ENCODE measurements around the gene ZFAND3. TPM values are rescaled to one million over a fixed set of nuclear protein-coding genes. Genes with fewer than 3 reads are reported as not detected.

ZFAND3 gene
- total and polyA plus RNA-seq, 2 donors (not counting 3 experiments of a cell fraction or from before 2014, with no cell fraction given) = 15.4 to 54.2 TPM

- H3K4me2 ChIP-seq (ENCODE audit: insufficient read depth, low read length) = no peak overlapping the region
- no TSS peak for BruUV-seq (replicated peaks)
- peaks cover 5% of the 10 kb centered on the region for H3K4me1 ChIP-seq (ENCODE audit: control insufficient read depth, extremely low read depth, insufficient read depth, low read length)
- peaks cover 11 to 12% of the 10 kb centered on the region in 2 experiments for H3K27me3 ChIP-seq (ENCODE audit: control insufficient read depth in 2 of 2, insufficient read depth in 2 of 2, low read length in 2 of 2)
- no peaks in the 10 kb centered on the region for H4K20me1 ChIP-seq (replicated peaks; ENCODE audit: control insufficient read depth, extremely low read depth, insufficient read depth, low read length)
- ChIA-PET POLR2A (no interaction called here), CTCF (interaction anchor here (2.5 kb wide), 1 partner anchor 12 kb away, joined by 9 read pairs; no protein-coding TSS in a partner anchor)
- H2AFZ ChIP-seq (ENCODE audit: low read depth, low read length) = no peak overlapping the region
- H3K79me2 ChIP-seq (ENCODE audit: control insufficient read depth, insufficient read depth, low read length) = no peaks in the 10 kb centered on the region
- intact Hi-C loops (cut with micrococcal nuclease) (no loop called here), dilution Hi-C loops (cut with MboI; ENCODE audit: extremely low pct_ligation_motif_present, low sequenced_read_pairs) (no loop called here)
- TF ChIP-seq GATA2 (IDR thresholded peaks at IDR 0.05; ENCODE audit: insufficient read depth, insufficient read length, low read depth, low read length) = no peak
- TF ChIP-seq MAX (IDR thresholded peaks at IDR 0.05; ENCODE audit: insufficient read depth, insufficient read length) = no peak
- no peak for TF ChIP-seq JUN (IDR thresholded peaks at IDR 0.05; ENCODE audit: borderline replicate concordance, insufficient read depth, insufficient read length, low read depth)
- no peak for TF ChIP-seq CTCF (IDR thresholded peaks at IDR 0.05; ENCODE audit: extremely low read depth in 1 of 2, insufficient read depth in 1 of 2, low read depth in 1 of 2, low read length in 2 of 2)
- no peak for TF ChIP-seq EZH2 (IDR thresholded peaks at IDR 0.05; ENCODE audit: borderline replicate concordance, low read depth, low read length, severe bottlenecking)
- no peak for TF ChIP-seq POLR2A (IDR thresholded peaks at IDR 0.05; ENCODE audit: low read depth, low read length)
- no peak for DNase-seq (ENCODE audit: low read depth, low spot score)
- no peak overlapping the region for H3K4me3 ChIP-seq (replicated peaks in 1 of 3; ENCODE audit: insufficient read depth in 1 of 3, low read depth in 1 of 3, low read length in 3 of 3)
- H3K27ac ChIP-seq (ENCODE audit: insufficient read depth, low read depth, low read length) = no peak overlapping the region
- no peaks in the 10 kb centered on the region for H3K36me3 ChIP-seq (ENCODE audit: control insufficient read depth in 2 of 2, extremely low read depth in 1 of 2, insufficient read depth in 2 of 2, low read length in 2 of 2)
- H3K9ac ChIP-seq (replicated peaks; ENCODE audit: extremely low read depth, insufficient read depth, low read length) = no peak overlapping the region
- no peaks in the 10 kb centered on the region for H3K9me3 ChIP-seq (replicated peaks; ENCODE audit: control insufficient read depth, insufficient read depth, low read length)
- H3K9me1 ChIP-seq (replicated peaks; ENCODE audit: control insufficient read depth, extremely low read depth, insufficient read depth, low read length) = no peaks in the 10 kb centered on the region
- no peak for FAIRE-seq
These were observed 40.3 kb upstream of the ZFAND3 start for GRCh38 chr6:37779111-37779800.
